Muscle layer of colon (tissue), 2 donors: ENCODE measurements around the gene SMG6.

Source experiments
- H3K27ac ChIP-seq: one replicate; pipeline ENCODE4 v1.7.0; 2013; ENCODE audit warnings: low read depth, mild to moderate bottlenecking, low read length, moderate library complexity
- H3K27me3 ChIP-seq, 2 donors: one replicate each; pipeline ENCODE4 v1.7.0; 2013; ENCODE audit warnings: low read length in 2 of 2, mild to moderate bottlenecking in 2 of 2; ENCODE audit not compliant: insufficient read depth in 2 of 2, control insufficient read depth in 1 of 2
- H3K36me3 ChIP-seq: one replicate; pipeline ENCODE4 v1.7.0; 2013; ENCODE audit warnings: mild to moderate bottlenecking, low read length; ENCODE audit not compliant: insufficient read depth
- H3K4me1 ChIP-seq: one replicate; pipeline ENCODE4 v1.7.0; 2013; ENCODE audit warnings: mild to moderate bottlenecking, low read length; ENCODE audit not compliant: insufficient read depth
- H3K4me3 ChIP-seq, 2 donors: one replicate each; pipeline ENCODE4 v1.7.0; 2013; ENCODE audit warnings: low read length in 2 of 2, low read depth in 1 of 2, mild to moderate bottlenecking in 1 of 2, moderate library complexity in 1 of 2
- H3K9ac ChIP-seq: one replicate; pipeline ENCODE4 v1.7.0; 2013; ENCODE audit warnings: low read length
- H3K9me3 ChIP-seq: one replicate; pipeline ENCODE4 v1.7.0; 2013; ENCODE audit warnings: mild to moderate bottlenecking, low read length
- donor health status: abdominal sarcoma.
- donor health status: Adenocarcinoma of cecum.

SMG6 gene

GRCh38 chr17:2051061-2051932 lies 252.3 kb downstream of the SMG6 start:
- no peak overlapping the region for H3K9ac ChIP-seq
- no peak overlapping the region for H3K4me3 ChIP-seq
- H3K9me3 ChIP-seq, result no peaks in the 10 kb centered on the region
- no peak overlapping the region for H3K27ac ChIP-seq
- H3K36me3 ChIP-seq, result no peaks in the 10 kb centered on the region
- peaks cover 20% of the 10 kb centered on the region for H3K4me1 ChIP-seq
- peaks cover 16 to 37% of the 10 kb centered on the region in 2 donors for H3K27me3 ChIP-seq

- Histone ChIP-seq H3K27me3 (peaks cover 16 to 33% of the 10 kb centered on the region in 2 donors), H3K27ac (no peak overlapping the region), H3K4me3 (peak overlapping the region in 1 of 2 donors; percentile 32), H3K9me3 (no peaks in the 10 kb centered on the region), H3K4me1 (peaks cover 20% of the 10 kb centered on the region), H3K36me3 (no peaks in the 10 kb centered on the region), H3K9ac (no peak overlapping the region)
Observed at GRCh38 chr17:2050300-2051060, 253.1 kb downstream of the SMG6 start.

- Histone ChIP-seq H3K4me1 (peaks cover 19% of the 10 kb centered on the region), H3K9ac (peak overlapping the region; percentile 44), H3K9me3 (no peaks in the 10 kb centered on the region), H3K27me3 (peaks cover 14 to 27% of the 10 kb centered on the region in 2 donors), H3K27ac (no peak overlapping the region), H3K4me3 (peak overlapping the region; percentile 66 to 80), H3K36me3 (peaks cover 2% of the 10 kb centered on the region)
Observed at GRCh38 chr17:2049333-2050299, 254.0 kb downstream of the SMG6 start.

- Histone ChIP-seq H3K9ac (peak overlapping the region; percentile 44), H3K4me3 (peak overlapping the region in 1 of 2 donors; percentile 66)
Observed at GRCh38 chr17:2048805-2049204, 254.8 kb downstream of the SMG6 start.

GRCh38 chr17:2047590-2047989 lies 256.0 kb downstream of the SMG6 start:
- no peak overlapping the region for H3K27ac ChIP-seq
- H3K27me3 ChIP-seq, result peaks cover 9 to 17% of the 10 kb centered on the region in 2 donors
- peaks cover 22% of the 10 kb centered on the region for H3K4me1 ChIP-seq
- H3K36me3 ChIP-seq, result peaks cover 22% of the 10 kb centered on the region
- H3K9ac ChIP-seq, result no peak overlapping the region
- no peaks in the 10 kb centered on the region for H3K9me3 ChIP-seq
- no peak overlapping the region for H3K4me3 ChIP-seq

More at GRCh38 chr17:2048805-2049204, 254.8 kb downstream of the SMG6 start:
- Histone ChIP-seq H3K9me3 (no peaks in the 10 kb centered on the region), H3K4me1 (peaks cover 13% of the 10 kb centered on the region), H3K27me3 (peaks cover 9 to 19% of the 10 kb centered on the region in 2 donors), H3K27ac (no peak overlapping the region), H3K36me3 (peaks cover 10% of the 10 kb centered on the region)

- H3K27ac ChIP-seq, result no peak overlapping the region
- peaks cover 31% of the 10 kb centered on the region for H3K4me1 ChIP-seq
- no peak overlapping the region for H3K9ac ChIP-seq
- H3K9me3 ChIP-seq, result no peaks in the 10 kb centered on the region
- H3K27me3 ChIP-seq, result peaks cover 0 to 8% of the 10 kb centered on the region in 2 donors
- H3K4me3 ChIP-seq, result no peak overlapping the region
- H3K36me3 ChIP-seq, result peaks cover 33% of the 10 kb centered on the region
Observed at GRCh38 chr17:2044263-2044894, 259.2 kb downstream of the SMG6 start.

- peaks cover 33% of the 10 kb centered on the region for H3K36me3 ChIP-seq
- no peak overlapping the region for H3K27ac ChIP-seq
Observed at GRCh38 chr17:2043785-2044184, 259.8 kb downstream of the SMG6 start.

GRCh38 chr17:2042933-2043332 lies 260.7 kb downstream of the SMG6 start:
- no peak overlapping the region for H3K27ac ChIP-seq
- H3K4me3 ChIP-seq, result peak overlapping the region in 1 of 2 donors; percentile 79
- H3K27me3 ChIP-seq, result no peaks in the 10 kb centered on the region
- peaks cover 33% of the 10 kb centered on the region for H3K36me3 ChIP-seq
- peak overlapping the region; percentile 71 for H3K9ac ChIP-seq
- peaks cover 23% of the 10 kb centered on the region for H3K4me1 ChIP-seq
- no peaks in the 10 kb centered on the region for H3K9me3 ChIP-seq

More at GRCh38 chr17:2043785-2044184, 259.8 kb downstream of the SMG6 start:
- no peaks in the 10 kb centered on the region for H3K9me3 ChIP-seq
- H3K9ac ChIP-seq, result no peak overlapping the region
- peak overlapping the region in 1 of 2 donors; percentile 79 for H3K4me3 ChIP-seq
- H3K27me3 ChIP-seq, result peaks cover 0 to 2% of the 10 kb centered on the region in 2 donors
- H3K4me1 ChIP-seq, result peaks cover 25% of the 10 kb centered on the region

GRCh38 chr17:2042390-2042847 lies 261.2 kb downstream of the SMG6 start:
- Histone ChIP-seq H3K4me1 (peaks cover 23% of the 10 kb centered on the region), H3K9me3 (no peaks in the 10 kb centered on the region), H3K27ac (peak overlapping the region; percentile 96), H3K9ac (peak overlapping the region; percentile 71), H3K27me3 (no peaks in the 10 kb centered on the region), H3K4me3 (peak overlapping the region; percentile 79), H3K36me3 (peaks cover 35% of the 10 kb centered on the region)

GRCh38 chr17:2041561-2042389 lies 261.8 kb downstream of the SMG6 start, which contains the start of gene OVCA2:
Gene OVCA2 (plus strand): TSS chr17:2042022. CDS start chr17:2042048, 26 bp downstream.
- H3K4me1 ChIP-seq, result peaks cover 23% of the 10 kb centered on the region
- peak within 1 kb of the TSS; percentile 96 for H3K27ac ChIP-seq
- peak within 1 kb of the TSS; percentile 71 for H3K9ac ChIP-seq
- peak within 1 kb of the TSS; percentile 79 for H3K4me3 ChIP-seq
- H3K27me3 ChIP-seq, result no peaks in the 10 kb centered on the region
- peaks cover 42% of the 10 kb centered on the region for H3K36me3 ChIP-seq
- H3K9me3 ChIP-seq, result no peaks in the 10 kb centered on the region
